AG10803 (cell line): ENCODE data around the gene NMB.

Experiments used
- DNase-seq: peaks from one replicate; pipeline ENCODE4 v3.0.0; 2010; ENCODE audit warnings: low read depth
- H3K4me3 ChIP-seq: 2 replicates; pipeline ENCODE4 v1.5.1; 2011; ENCODE audit warnings: mild to moderate bottlenecking, low read length, control low read depth
- TF ChIP-seq, protein P1 (sequence below): conservative IDR thresholded peaks from 2 replicates; pipeline ENCODE4 v1.5.1; 2011; ENCODE audit warnings: mild to moderate bottlenecking, low read length, control low read depth, inconsistent platforms

The NMB gene

DNA sequence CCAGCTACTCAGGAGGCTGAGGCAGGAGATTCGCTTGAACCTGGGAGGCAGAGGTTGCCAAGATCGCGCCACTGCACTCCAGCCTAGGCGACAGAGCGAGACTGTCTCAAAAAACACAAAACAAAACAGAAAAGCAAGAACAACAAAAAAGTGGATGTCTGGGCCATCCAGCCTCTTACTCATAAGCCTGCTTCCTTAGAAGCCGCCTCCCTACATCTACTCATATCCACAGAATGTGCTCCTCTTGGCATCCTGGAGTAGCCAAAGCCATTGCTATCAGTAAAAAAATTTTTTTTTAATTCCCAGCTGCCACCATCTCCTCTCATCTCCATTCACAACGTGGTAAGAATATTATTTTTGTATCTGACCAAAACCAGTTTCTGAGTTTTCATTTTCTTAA lies 46.4 kb downstream of the NMB start:
- DNase-seq = no peak
- TF ChIP-seq, protein P1, sequence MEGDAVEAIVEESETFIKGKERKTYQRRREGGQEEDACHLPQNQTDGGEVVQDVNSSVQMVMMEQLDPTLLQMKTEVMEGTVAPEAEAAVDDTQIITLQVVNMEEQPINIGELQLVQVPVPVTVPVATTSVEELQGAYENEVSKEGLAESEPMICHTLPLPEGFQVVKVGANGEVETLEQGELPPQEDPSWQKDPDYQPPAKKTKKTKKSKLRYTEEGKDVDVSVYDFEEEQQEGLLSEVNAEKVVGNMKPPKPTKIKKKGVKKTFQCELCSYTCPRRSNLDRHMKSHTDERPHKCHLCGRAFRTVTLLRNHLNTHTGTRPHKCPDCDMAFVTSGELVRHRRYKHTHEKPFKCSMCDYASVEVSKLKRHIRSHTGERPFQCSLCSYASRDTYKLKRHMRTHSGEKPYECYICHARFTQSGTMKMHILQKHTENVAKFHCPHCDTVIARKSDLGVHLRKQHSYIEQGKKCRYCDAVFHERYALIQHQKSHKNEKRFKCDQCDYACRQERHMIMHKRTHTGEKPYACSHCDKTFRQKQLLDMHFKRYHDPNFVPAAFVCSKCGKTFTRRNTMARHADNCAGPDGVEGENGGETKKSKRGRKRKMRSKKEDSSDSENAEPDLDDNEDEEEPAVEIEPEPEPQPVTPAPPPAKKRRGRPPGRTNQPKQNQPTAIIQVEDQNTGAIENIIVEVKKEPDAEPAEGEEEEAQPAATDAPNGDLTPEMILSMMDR = no peak
- H3K4me3 ChIP-seq = no peak overlapping the region

DNA sequence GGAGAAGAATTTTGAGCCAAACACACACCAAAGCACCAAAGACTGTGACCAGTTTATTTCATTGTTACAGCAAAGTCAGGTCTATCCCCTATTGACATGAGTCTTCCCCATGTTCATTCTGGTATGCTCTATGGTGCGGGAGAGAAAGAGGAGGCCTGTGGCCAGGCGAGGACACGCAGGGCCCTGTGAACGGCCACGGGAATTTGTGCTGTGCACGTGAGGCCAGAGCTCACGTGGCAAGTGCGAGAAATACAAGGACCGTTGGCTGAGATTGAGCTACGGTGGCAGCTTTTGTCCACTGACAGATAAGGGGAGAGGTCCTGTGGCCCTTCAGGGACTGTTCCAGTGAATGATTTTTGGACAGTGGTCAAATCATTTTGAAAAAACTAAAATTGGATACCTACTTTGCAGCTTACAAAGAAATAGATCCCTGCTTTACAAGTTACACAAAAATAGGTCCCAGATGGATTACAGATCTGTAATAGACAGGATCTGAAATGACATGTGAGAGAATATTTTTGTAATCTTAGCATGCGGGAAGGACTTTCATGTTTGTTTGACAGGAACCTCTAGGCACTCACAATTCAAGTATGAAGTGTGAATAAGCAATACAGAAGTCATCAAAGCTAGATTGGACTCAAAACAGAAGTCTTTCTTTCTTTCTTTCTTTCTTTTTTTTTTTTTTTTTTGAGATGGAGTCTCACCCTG lies 48.0 kb downstream of the NMB start:
- DNase-seq = no peak
- TF ChIP-seq, protein P1 = no peak
- no peak overlapping the region for H3K4me3 ChIP-seq

DNA sequence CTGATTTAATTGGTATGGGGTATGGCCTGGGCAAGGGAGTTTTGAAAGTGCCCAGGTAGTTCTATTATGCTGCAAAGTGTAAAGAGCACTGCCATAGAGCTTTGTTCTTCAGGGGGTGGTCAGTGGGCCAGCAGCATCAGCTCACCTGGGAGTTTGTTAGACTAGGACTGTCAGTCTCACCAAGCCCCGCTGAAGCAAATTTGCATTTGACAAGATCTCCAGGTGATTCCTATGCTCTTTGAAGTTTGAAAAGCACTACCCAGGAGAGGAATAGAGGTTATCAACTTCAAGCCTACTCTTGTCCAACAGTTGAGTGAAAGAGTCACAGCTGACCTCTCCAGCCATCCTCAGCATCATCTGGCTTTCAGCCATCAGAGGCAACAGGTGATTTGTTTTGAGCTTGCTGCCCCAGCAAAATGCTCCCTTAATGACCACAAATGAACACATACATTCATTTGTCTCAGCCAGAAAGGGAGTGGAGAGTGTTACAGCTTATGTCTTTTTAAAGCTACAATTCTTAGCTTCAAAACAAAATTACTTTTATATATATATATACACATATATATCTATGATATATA lies 49.2 kb downstream of the NMB start:
- no peak for DNase-seq
- H3K4me3 ChIP-seq = no peak overlapping the region
- TF ChIP-seq, protein P1 = no peak

DNA sequence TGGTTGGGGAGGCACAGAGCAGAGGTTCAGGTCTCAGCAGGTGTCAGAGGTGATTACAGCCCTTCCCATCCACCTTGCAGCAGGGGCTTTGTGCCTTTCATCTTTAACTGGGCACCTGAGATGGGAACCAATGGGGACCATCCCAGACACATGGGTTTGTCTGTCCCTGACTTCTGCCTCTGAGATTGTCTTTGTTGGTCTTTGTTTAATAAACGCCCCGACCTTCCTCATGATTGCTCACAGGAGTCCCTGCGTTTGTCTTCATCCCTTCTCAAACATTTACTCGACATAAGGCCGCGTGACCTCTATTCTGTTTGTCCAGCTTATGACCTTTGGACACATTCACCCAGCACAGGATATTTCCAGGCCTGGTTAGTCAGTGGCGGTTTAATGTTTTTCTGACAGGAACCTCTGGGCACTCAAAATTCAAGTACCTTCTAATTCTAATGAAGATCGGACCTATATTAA lies 51.3 kb downstream of the NMB start:
- H3K4me3 ChIP-seq = no peak overlapping the region
- DNase-seq = no peak
- TF ChIP-seq, protein P1 = no peak

DNA sequence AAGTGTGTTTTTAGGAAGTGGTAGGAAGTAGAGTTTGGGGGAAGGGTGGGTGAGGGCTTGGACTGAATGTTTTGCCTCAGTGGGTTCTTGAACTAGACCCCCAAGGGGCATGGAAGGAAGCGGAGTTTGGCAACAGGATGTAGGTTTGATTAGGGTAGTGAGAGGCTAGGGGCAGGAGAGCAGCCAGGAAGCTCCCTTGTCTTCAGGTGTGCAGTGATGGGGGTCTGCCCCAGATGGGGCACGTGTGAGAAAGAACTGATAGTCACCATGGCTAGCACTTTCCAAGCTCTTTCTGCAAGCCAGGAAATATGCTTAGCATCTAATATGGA lies 52.5 kb downstream of the NMB start:
- TF ChIP-seq, protein P1 = no peak

More for the DNA sequence above, 52.5 kb downstream of the NMB start:
- no peak for DNase-seq
- no peak overlapping the region for H3K4me3 ChIP-seq
